Neural crest cell (in vitro differentiated cells): ENCODE data around the gene SLC25A21. TPM values are rescaled to one million over a fixed set of nuclear protein-coding genes. Genes with fewer than 3 reads are reported as not detected.

Source experiments
- DNase-seq: peaks from one replicate; pipeline ENCODE4 v3.0.0; 2021; ENCODE audit warnings: low read depth, mixed read lengths, low spot score
- H3K27ac Mint-ChIP-seq: one replicate; pipeline ENCODE4 v1.8.0; 2021; ENCODE audit warnings: mild to moderate bottlenecking, mixed read lengths; ENCODE audit not compliant: unreplicated experiment
- H3K27me3 Mint-ChIP-seq: 2 replicates; pipeline ENCODE4 v1.8.0; 2021; ENCODE audit warnings: low read depth, mild to moderate bottlenecking, mixed read lengths
- H3K36me3 Mint-ChIP-seq: 2 replicates; pipeline ENCODE4 v1.8.0; 2021; ENCODE audit warnings: low read depth, mild to moderate bottlenecking, mixed read lengths
- H3K4me1 Mint-ChIP-seq: 2 replicates; pipeline ENCODE4 v1.8.0; 2021; ENCODE audit warnings: mixed read lengths
- H3K4me3 Mint-ChIP-seq: one replicate; pipeline ENCODE4 v1.8.0; 2021; ENCODE audit warnings: mild to moderate bottlenecking, mixed read lengths
- H3K9me3 Mint-ChIP-seq: 2 replicates; pipeline ENCODE4 v1.8.0; 2021; ENCODE audit warnings: mixed read lengths
- total RNA-seq: library from RNA; stranded (reverse); gene quantifications from 2 replicates; pipeline ENCODE4 v1.2.1, GENCODE V29; 2021
- TF ChIP-seq, protein P1 (sequence below): fragments of 200-600 bp; sonication (generic); conservative IDR thresholded peaks from 2 replicates; pipeline ENCODE4 v1.5.0; 2021; ENCODE audit warnings: antibody characterized with exemption, mild to moderate bottlenecking

Gene SLC25A21
- total RNA-seq, 1 donor from 2014 or later = 2.2 TPM

DNA sequence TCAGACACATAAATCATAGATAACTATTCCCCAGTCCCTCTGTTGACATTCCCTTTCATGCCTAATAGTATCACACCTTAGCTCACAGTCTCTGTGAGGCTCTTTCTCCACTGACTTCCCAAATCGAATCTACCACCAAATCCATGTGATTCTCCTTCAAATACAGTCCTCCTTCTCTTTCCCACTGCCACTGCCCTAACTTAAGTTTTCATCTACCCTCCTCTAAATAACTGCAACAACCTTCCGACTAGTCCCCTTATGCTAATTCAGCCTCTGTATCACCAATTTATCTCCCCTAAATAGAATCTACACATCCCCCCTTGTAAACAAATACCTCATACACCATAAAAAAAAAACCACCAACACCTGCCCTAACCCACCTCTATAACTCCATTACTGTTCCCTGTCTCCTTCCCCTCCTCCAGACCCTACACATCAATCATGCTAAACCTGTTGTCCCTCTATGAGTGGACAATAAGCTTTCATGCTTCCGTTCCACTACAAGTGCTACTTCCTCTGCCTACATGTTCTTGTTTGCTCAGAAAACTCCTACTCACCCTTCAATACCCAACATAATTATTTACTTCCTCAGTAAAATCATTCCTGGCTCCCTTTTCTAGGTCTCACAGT lies 39.0 kb downstream of the SLC25A21 start:
- H3K4me1 Mint-ChIP-seq = no peaks in the 10 kb centered on the region
- no peaks in the 10 kb centered on the region for H3K36me3 Mint-ChIP-seq
- H3K27ac Mint-ChIP-seq = peak overlapping the region; percentile 68
- no peak overlapping the region for H3K4me3 Mint-ChIP-seq
- no peaks in the 10 kb centered on the region for H3K9me3 Mint-ChIP-seq
- H3K27me3 Mint-ChIP-seq = no peaks in the 10 kb centered on the region
- DNase-seq = no peak
- TF ChIP-seq, protein P1, sequence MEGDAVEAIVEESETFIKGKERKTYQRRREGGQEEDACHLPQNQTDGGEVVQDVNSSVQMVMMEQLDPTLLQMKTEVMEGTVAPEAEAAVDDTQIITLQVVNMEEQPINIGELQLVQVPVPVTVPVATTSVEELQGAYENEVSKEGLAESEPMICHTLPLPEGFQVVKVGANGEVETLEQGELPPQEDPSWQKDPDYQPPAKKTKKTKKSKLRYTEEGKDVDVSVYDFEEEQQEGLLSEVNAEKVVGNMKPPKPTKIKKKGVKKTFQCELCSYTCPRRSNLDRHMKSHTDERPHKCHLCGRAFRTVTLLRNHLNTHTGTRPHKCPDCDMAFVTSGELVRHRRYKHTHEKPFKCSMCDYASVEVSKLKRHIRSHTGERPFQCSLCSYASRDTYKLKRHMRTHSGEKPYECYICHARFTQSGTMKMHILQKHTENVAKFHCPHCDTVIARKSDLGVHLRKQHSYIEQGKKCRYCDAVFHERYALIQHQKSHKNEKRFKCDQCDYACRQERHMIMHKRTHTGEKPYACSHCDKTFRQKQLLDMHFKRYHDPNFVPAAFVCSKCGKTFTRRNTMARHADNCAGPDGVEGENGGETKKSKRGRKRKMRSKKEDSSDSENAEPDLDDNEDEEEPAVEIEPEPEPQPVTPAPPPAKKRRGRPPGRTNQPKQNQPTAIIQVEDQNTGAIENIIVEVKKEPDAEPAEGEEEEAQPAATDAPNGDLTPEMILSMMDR = no peak

DNA sequence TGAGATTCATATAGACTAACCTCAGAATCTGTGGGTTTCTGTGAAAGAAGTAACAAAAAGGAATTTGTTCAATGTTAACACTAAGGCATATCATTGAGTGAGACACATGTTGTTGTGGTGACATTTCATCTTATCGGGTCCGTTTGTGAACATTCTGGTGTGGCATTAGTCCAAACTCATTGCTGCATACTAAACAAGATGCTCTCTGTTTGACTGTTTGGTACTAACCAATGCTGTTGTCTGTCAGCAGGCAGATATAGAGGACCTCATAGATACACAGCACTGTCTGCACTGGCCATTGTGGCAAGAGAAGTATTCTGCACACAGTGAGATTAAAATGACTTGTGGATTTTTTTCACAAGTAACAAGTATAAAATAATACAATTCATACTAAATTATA lies 41.2 kb downstream of the SLC25A21 start:
- Mint-ChIP-seq H3K27ac (no peak overlapping the region), H3K27me3 (no peaks in the 10 kb centered on the region), H3K4me3 (no peak overlapping the region), H3K4me1 (no peaks in the 10 kb centered on the region), H3K36me3 (no peaks in the 10 kb centered on the region), H3K9me3 (no peaks in the 10 kb centered on the region)
- DNase-seq = no peak
- TF ChIP-seq, protein P1 = no peak

DNA sequence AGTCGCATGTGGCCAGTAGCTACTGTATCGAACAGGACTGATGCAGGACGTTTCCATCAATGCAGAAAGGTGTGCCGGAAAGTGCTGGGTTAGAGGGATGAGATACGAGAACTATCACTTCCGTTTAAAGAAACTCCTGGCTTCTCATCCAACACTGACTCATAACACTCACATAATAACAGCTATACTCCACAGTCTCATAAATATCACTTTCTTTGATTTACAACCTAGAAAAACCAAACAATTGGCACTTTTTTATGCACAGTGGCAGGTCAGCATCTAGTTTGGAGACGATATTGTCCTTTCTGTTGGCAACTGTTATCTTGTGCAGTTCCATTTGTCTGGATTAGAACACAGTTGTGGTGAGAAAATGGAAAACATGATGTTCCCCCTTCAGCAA lies 43.4 kb downstream of the SLC25A21 start:
- no peak for DNase-seq
- no peaks in the 10 kb centered on the region for H3K4me1 Mint-ChIP-seq
- no peak overlapping the region for H3K27ac Mint-ChIP-seq
- TF ChIP-seq, protein P1 = no peak
- H3K4me3 Mint-ChIP-seq = no peak overlapping the region
- H3K9me3 Mint-ChIP-seq = no peaks in the 10 kb centered on the region
- H3K27me3 Mint-ChIP-seq = no peaks in the 10 kb centered on the region
- H3K36me3 Mint-ChIP-seq = no peaks in the 10 kb centered on the region

DNA sequence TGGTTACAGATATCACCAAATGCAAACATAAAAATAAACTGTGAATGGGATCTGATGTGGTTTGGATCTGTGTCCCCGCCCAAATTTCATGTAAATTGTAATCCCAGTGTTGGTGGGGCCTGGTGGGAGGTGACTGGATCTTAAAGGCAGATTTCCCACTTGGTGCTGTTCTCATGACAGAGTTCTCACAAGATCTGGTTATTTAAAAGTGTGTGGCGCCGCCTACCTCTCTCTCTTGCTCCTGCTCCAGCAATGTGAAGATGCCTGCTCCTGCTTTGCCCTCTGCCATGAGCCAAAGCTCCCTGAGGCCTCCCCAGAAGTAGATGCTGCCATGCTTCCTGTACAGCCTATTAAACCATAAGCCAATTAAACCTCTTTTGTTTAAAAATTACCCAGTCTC lies 47.8 kb downstream of the SLC25A21 start:
- Mint-ChIP-seq H3K27me3 (no peaks in the 10 kb centered on the region), H3K9me3 (no peaks in the 10 kb centered on the region), H3K27ac (peak overlapping the region; percentile 50), H3K4me3 (no peak overlapping the region), H3K36me3 (no peaks in the 10 kb centered on the region), H3K4me1 (no peaks in the 10 kb centered on the region)
- no peak for DNase-seq
- TF ChIP-seq, protein P1 = no peak

DNA sequence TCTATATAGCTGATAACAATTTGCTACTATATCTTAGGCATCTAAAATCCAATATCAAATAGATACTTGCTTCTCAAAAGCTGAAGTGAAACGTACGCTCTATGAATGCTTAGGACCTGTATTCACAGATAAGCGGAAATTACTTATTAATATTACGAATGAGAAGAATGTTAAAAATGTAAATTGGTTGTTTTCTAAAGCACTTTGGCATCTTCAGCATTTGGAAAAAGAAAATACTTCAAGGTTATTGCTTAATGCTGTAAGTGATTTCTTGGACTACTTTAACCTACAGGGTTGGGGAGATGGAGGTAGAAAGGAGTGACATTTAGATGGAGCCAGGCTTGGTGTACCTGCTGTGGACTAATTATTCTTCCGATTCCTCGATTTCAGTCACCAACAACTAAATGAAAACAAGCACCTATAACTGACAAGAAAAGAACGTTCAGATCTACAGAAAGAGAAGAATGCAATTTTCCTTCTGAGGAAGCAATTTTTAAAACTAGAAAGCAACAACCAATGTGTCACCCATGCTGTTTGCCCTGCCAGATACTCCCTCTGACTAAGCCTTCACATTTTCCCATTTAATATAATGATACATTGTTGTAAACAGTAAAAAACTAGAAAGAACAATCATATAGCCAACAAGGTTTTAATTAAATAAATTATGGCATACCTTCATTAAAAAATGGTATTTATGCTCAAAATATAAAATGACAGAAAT lies 49.3 kb downstream of the SLC25A21 start:
- Mint-ChIP-seq H3K27ac (no peak overlapping the region), H3K4me3 (no peak overlapping the region), H3K9me3 (peaks cover under 1% of the 10 kb centered on the region), H3K36me3 (peaks cover 1% of the 10 kb centered on the region), H3K27me3 (no peaks in the 10 kb centered on the region), H3K4me1 (no peaks in the 10 kb centered on the region)
- DNase-seq = no peak
- TF ChIP-seq, protein P1 = no peak
